ENCODE measurements around the gene F13A1. TPM values are rescaled to one million over a fixed set of nuclear protein-coding genes. Genes with fewer than 3 reads are reported as not detected.

The F13A1 gene
- total RNA-seq, 1 donor = not detected

DNA sequence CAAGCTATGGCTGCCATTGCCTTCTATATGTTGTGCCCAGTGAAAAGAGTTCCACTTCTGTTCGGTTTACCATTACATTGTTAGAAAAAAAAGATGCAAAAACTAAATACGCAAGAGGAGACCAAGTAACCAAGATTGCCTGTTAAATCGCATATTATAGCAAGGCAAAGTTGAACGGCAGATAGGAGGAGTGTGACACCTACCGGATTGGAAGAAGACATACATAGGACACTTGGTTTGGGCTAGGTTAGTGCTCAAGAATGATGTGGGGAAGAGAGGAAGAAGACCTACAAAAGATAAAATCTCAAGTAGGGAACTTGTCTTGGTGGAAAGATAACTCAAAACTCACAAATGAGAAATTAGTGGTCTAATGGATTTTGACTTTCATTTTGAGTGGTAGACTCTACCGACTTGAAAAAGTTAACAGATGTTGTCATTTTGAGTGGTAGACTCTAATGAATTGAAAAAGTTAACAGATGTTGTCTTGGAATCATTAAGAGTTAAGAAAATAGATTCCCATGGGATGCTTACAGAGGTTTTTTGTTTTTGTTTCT is 95.5 kb downstream of the F13A1 start:
- TF ChIP-seq, protein P1, sequence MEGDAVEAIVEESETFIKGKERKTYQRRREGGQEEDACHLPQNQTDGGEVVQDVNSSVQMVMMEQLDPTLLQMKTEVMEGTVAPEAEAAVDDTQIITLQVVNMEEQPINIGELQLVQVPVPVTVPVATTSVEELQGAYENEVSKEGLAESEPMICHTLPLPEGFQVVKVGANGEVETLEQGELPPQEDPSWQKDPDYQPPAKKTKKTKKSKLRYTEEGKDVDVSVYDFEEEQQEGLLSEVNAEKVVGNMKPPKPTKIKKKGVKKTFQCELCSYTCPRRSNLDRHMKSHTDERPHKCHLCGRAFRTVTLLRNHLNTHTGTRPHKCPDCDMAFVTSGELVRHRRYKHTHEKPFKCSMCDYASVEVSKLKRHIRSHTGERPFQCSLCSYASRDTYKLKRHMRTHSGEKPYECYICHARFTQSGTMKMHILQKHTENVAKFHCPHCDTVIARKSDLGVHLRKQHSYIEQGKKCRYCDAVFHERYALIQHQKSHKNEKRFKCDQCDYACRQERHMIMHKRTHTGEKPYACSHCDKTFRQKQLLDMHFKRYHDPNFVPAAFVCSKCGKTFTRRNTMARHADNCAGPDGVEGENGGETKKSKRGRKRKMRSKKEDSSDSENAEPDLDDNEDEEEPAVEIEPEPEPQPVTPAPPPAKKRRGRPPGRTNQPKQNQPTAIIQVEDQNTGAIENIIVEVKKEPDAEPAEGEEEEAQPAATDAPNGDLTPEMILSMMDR (IDR thresholded peaks at IDR 0.05; ENCODE audit: insufficient read depth, low read length) = no peak
- no peak for DNase-seq (ENCODE audit: low read depth)
- H3K4me3 ChIP-seq (ENCODE audit: low read depth, low read length) = no peak overlapping the region

- TF ChIP-seq, protein P1 (IDR thresholded peaks at IDR 0.05; ENCODE audit: insufficient read depth, low read length) = no peak
- H3K4me3 ChIP-seq (ENCODE audit: low read depth, low read length) = no peak overlapping the region
- no peak for DNase-seq (ENCODE audit: low read depth)
Observed at GRCh38 chr6:6221787-6222535, 98.5 kb downstream of the F13A1 start.

DNA sequence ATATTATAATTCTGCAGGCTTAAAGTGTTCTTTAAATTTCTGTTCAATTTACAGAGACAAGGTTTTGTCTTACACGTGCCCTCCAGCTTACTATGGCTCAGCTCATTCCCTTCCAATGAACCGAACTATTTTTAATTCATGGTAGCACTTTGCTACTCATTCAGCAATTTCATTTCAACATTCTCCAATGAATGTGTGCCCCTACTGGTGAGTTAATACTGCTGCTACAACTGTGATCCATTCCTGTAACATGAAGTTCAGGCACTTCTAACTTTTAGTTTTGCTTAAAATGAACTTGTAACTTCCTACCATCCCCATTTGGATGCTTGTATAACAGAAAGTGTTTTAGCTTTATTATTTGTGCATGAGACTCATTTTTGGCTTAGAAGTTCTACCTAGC is 99.7 kb downstream of the F13A1 start:
- DNase-seq (ENCODE audit: low read depth) = no peak
- H3K4me3 ChIP-seq (ENCODE audit: low read depth, low read length) = no peak overlapping the region

DNA sequence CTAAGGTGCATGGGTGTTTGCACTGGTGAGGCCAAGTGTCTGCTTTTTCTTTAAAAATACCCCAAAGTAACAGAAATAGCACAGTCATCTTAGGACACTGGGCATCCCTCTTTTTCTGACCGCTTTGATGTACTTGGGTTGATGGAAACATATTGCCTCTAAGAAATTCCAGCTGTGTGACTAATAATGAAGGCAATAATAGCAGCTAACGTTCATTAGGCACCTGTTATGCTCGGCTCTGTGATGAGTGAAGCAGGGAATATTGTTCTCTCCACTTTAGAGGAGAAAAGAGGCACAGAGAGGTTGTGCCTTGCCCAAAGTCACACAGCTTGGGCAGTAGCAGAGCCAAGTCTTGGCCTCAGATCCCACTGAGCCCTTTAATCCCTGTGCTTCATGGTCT is 100.7 kb downstream of the F13A1 start:
- no peak overlapping the region for H3K4me3 ChIP-seq (ENCODE audit: low read depth, low read length)
- TF ChIP-seq, protein P1 (IDR thresholded peaks at IDR 0.05; ENCODE audit: insufficient read depth, low read length) = no peak
- DNase-seq (ENCODE audit: low read depth) = no peak

More for the DNA sequence above, 99.7 kb downstream of the F13A1 start:
- TF ChIP-seq, protein P1 (IDR thresholded peaks at IDR 0.05; ENCODE audit: insufficient read depth, low read length) = no peak

DNA sequence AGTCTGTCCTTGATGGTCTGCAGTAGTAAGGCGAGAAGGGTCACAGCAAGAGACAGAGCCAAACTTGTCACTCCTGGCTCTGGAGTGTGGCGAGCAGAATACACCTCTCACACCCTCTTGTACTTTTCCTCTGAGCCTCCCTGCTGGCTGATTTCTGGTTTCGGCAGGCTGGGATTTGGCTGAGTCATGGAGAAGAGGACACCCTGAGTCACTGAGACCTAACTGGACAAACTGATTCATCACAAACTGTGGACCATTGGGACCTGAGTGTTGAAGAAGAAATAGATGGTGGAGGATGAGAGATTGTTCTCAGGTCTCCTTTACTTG is 101.7 kb downstream of the F13A1 start:
- TF ChIP-seq, protein P1 (IDR thresholded peaks at IDR 0.05; ENCODE audit: insufficient read depth, low read length) = no peak
- no peak for DNase-seq (ENCODE audit: low read depth)
- H3K4me3 ChIP-seq (ENCODE audit: low read depth, low read length) = no peak overlapping the region

- H3K4me3 ChIP-seq (ENCODE audit: low read depth, low read length) = no peak overlapping the region
- TF ChIP-seq, protein P1 (IDR thresholded peaks at IDR 0.05; ENCODE audit: insufficient read depth, low read length) = no peak
- no peak for DNase-seq (ENCODE audit: low read depth)
Observed at GRCh38 chr6:6217855-6218758, 102.4 kb downstream of the F13A1 start.

Data from fibroblast of the aortic adventitia (primary cell).